Keratinocyte (primary cell): Measurements from ENCODE around the gene LSM14B.

Experiments
- CTCF ChIP-seq, 3 experiments: IDR thresholded peaks in 1 of 3; conservative IDR thresholded peaks in 1 of 3; optimal IDR thresholded peaks in 1 of 3; 2 replicates in 2 of 3; 3 replicates in 1 of 3; pipeline versions ENCODE3 to v1.5.1; 2011; ENCODE audit warnings: low read length in 3 of 3, mild to moderate bottlenecking in 3 of 3, moderate library complexity in 2 of 3, control low read depth in 1 of 3, inconsistent platforms in 1 of 3; ENCODE audit not compliant: insufficient read depth in 2 of 3; ENCODE audit errors: extremely low read depth in 1 of 3
- EZH2 ChIP-seq: IDR thresholded peaks from one replicate; pipeline ENCODE4 v1.6.1; 2012; ENCODE audit warnings: inconsistent platforms, mild to moderate bottlenecking, low read length, moderate library complexity

GRCh38 chr20:62165762-62166399, 43.6 kb downstream of the LSM14B start:
- TF ChIP-seq EZH2: no peak
- no peak for TF ChIP-seq CTCF (optimal IDR thresholded peaks at IDR 0.05 in 1 of 3, IDR thresholded peaks at IDR 0.05 in 1 of 3, conservative IDR thresholded peaks at IDR 0.05 in 1 of 3; ENCODE audit: extremely low read depth in 1 of 3, insufficient read depth in 2 of 3, low read length in 3 of 3)
